Stimulated activated CD8-positive, alpha-beta memory T cell treated with anti-CD3 and anti-CD28 coated beads, Interleukin-12 subunit alpha, Interleukin-12 subunit beta, amount 100 ng/mL, for 24 hours (primary cell): ENCODE results near the gene SLC7A11.

Source experiments
- DNase-seq: peaks from one replicate; pipeline ENCODE4 v3.0.0-alpha.2; 2020; ENCODE audit errors: extremely low read depth

The SLC7A11 gene

GRCh38 chr4:138162259-138162658 is 79.9 kb downstream of the SLC7A11 start:
- DNase-seq, result no peak

DNA sequence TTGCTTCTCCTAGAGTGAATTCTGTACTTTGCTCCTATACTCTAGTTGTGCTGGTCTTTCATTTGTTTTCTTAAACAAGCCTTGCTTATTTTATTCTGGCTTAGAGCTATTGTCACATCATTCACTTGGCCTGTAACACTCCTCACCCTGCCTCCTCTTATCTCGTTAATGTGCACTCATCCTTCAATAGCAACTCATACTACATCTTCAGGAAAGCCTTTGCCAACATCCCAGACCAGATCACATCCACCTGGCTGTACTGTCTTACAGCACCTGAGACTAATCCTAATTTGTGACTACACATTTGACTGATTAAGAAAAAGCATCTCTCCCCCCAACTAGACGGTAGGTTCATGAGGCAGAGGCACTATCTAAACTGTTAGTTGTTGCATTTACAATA is 80.8 kb downstream of the SLC7A11 start:
- DNase-seq, result no peak

DNA sequence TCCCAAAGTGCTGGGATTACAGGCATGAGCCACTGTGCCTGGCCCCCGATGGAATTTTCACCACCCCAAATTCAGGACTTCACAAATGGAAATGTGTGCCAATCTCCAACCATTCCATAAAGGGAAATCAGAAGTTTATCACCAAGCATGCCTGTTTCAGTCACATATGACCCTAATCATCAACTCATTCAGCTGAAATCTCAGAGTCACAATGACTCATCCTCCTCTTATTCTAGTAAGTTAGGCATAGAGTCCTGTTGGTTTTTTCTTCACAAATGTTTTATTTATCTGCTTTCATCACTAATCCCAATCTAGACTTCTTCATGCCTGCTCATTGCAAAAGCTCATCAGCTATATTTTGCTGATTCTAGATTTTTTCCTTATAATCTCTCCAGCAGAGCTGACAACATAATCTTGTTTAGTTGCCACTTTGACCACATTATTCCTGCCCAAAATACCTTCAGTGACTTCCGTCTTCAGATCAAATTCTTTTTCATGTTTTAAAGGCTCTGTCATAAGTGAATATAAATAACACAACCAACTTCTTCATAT is 83.3 kb downstream of the SLC7A11 start:
- no peak for DNase-seq

DNA sequence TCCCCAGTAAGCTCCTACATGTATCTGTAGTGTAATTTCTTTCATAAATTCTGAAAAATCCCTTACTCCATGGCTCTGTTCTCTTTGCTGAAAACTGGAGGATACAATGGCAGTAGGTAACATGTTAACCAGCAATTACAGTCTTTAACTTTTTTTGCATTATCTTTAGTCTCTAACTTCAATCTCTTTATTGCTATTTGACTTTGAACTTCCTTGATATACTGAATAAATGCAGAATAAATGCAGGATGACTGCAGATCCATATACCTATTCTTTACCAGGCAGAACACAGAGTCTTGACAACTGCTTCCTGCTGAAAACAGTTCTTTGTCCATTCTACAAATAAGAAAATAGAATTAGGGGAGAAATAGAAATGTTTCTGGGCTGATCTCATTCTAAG is 101.3 kb downstream of the SLC7A11 start:
- DNase-seq, result no peak

DNA sequence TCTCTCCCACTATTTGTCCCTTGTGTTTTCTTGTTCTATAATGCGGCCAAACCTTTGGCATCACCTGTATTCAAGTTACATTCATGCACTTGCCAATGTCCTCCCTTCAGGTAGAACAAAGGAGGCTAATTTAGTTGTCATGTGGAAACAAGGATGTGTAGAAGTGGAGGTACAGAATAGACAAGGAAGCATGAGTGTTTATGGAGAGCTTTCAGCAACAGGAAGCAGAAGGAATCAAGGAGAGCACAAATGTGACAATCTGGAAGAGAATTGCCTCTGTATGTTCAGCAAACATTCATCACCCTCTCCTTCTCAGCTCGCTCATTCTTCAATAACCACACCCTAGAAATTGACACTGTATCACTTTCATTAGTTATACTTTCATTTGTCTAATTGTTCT is 103.4 kb downstream of the SLC7A11 start:
- DNase-seq, result no peak

- DNase-seq, result no peak
Measured at GRCh38 chr4:138135610-138136009, 106.5 kb downstream of the SLC7A11 start.

- no peak for DNase-seq
Measured at GRCh38 chr4:138118270-138118669, 123.9 kb downstream of the SLC7A11 start.

DNA sequence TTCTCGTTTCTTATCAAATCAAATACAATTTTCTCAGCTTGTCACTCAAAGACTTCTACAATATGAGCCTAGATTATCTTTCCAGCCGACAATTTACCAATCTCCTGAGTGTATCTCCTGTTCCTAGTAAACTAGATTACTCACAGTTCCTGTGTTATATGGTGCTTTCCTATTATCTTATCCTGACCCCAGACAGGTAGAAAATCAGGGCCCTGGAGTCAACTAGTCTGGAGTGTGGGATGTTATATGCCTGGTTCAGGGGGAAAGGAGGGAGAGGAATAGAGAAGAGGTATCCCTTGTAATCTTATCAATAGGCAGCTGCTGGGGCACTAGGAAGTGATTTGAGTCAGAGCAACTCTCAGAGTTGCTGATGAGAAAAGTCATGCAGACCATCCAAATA is 127.1 kb downstream of the SLC7A11 start:
- DNase-seq, result no peak

DNA sequence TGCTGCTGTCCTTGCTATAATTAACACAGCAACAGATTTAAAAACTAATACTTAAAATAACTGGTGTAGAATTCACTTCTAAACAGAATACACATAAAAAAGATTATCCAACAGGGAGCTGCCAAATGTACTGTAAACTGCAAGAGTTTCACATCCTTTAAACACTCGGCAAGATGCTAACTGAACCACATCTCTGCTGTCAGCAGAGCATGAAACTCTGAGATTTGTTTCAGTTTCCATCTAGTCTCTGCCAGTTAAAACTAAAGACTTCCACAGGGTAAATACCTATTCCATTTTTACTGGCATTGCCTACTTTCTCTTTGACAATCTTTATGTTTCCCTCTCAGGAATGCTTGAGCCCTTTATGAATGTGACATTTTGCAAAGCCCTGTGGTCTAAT is 127.7 kb downstream of the SLC7A11 start:
- DNase-seq, result no peak
